ENCODE data around the gene MYO7A. TPM values are rescaled to one million over a fixed set of nuclear protein-coding genes. Genes with fewer than 3 reads are reported as not detected.

MYO7A gene
- total and polyA plus RNA-seq, 2 of the 8 experiments (the other 6 are each of a cell fraction or from before 2014, with no cell fraction given) = 1.5 to 1.9 TPM

GRCh38 chr11:77119531-77119936 lies 8.5 kb upstream of the MYO7A start (continued):
- TF ChIP-seq CHD7 (IDR thresholded peaks at IDR 0.05; ENCODE audit: insufficient replicate concordance, low read length) = no peak
- TF ChIP-seq EGR1 (IDR thresholded peaks at IDR 0.05; ENCODE audit: borderline replicate concordance, low read depth, low read length) = no peak
- no peak for TF ChIP-seq SRF (IDR thresholded peaks at IDR 0.05; ENCODE audit: low read depth, low read length)
- no peak for TF ChIP-seq CHD1 (IDR thresholded peaks at IDR 0.05; ENCODE audit: low read depth, low read length)
